GM23338 (cell line): ENCODE measurements around the gene MUC5B.

Source experiments
- CREB1 ChIP-seq: fragments of 250-450 bp; sonication (Bioruptor Pico); IDR thresholded peaks from 2 replicates; pipeline ENCODE4 v1.5.0; 2020; ENCODE audit warnings: low read depth, mild to moderate bottlenecking, moderate library complexity
- EZH2 ChIP-seq: fragments of 200-600 bp; sonication (generic); IDR thresholded peaks from one replicate; pipeline ENCODE4 v1.8.0; 2017; ENCODE audit warnings: antibody characterized with exemption, mild to moderate bottlenecking, low read depth; ENCODE audit not compliant: unreplicated experiment
- EZH2phosphoT487 ChIP-seq: fragments of 200-600 bp; sonication (generic); IDR thresholded peaks from one replicate; pipeline ENCODE4 v1.8.1; 2018; ENCODE audit warnings: antibody characterized with exemption; ENCODE audit not compliant: unreplicated experiment
- JUNB ChIP-seq: IDR thresholded peaks from one replicate; pipeline ENCODE4 v1.6.1; 2016; ENCODE audit warnings: antibody characterized with exemption; ENCODE audit not compliant: unreplicated experiment
- NANOG ChIP-seq: IDR thresholded peaks from 2 replicates; pipeline ENCODE4 v1.6.1; 2016; ENCODE audit warnings: antibody characterized with exemption, borderline replicate concordance
- POLR2AphosphoS5 ChIP-seq: IDR thresholded peaks from 2 replicates; pipeline ENCODE4 v1.6.1; 2016; ENCODE audit warnings: antibody characterized with exemption, low read depth
- STAT1 ChIP-seq: IDR thresholded peaks from one replicate; pipeline ENCODE4 v1.6.1; 2016; ENCODE audit warnings: antibody characterized with exemption; ENCODE audit not compliant: unreplicated experiment
- ZNF114 ChIP-seq: fragments of 250-450 bp; sonication (Bioruptor Pico); IDR thresholded peaks from 2 replicates; pipeline ENCODE4 v1.5.0; 2020; ENCODE audit warnings: mild to moderate bottlenecking, moderate library complexity
- ZNF331 ChIP-seq: fragments of 250-450 bp; sonication (Bioruptor Pico); IDR thresholded peaks from 2 replicates; pipeline ENCODE4 v1.5.0; 2020; ENCODE audit warnings: low read depth, mild to moderate bottlenecking, moderate library complexity
- ZNF462 ChIP-seq: fragments of 250-450 bp; sonication (Bioruptor Pico); IDR thresholded peaks from 2 replicates; pipeline ENCODE4 v1.5.0; 2020; ENCODE audit warnings: mild to moderate bottlenecking, moderate library complexity
- TF ChIP-seq, protein P1 (sequence below), 2 experiments: fragments of 200-600 bp in 1 of 2; sonication (generic) in 1 of 2; conservative IDR thresholded peaks; 2 replicates each; pipeline versions ENCODE4 v1.5.1 to v1.6.1; 2016 to 2017; ENCODE audit warnings: antibody characterized with exemption in 2 of 2, low read depth in 2 of 2, mild to moderate bottlenecking in 2 of 2, moderate library complexity in 1 of 2
- TF ChIP-seq, protein P2 (sequence below): IDR thresholded peaks from one replicate; pipeline ENCODE4 v1.6.1; 2018; ENCODE audit warnings: antibody characterized with exemption; ENCODE audit not compliant: unreplicated experiment
- TF ChIP-seq, protein P3 (sequence below): IDR thresholded peaks from 2 replicates; pipeline ENCODE4 v1.6.1; 2016; ENCODE audit warnings: antibody characterized with exemption

GRCh38 chr11:1205987-1206331, 16.9 kb upstream of the MUC5B start:
- TF ChIP-seq EZH2 = no peak
- TF ChIP-seq, protein P1, sequence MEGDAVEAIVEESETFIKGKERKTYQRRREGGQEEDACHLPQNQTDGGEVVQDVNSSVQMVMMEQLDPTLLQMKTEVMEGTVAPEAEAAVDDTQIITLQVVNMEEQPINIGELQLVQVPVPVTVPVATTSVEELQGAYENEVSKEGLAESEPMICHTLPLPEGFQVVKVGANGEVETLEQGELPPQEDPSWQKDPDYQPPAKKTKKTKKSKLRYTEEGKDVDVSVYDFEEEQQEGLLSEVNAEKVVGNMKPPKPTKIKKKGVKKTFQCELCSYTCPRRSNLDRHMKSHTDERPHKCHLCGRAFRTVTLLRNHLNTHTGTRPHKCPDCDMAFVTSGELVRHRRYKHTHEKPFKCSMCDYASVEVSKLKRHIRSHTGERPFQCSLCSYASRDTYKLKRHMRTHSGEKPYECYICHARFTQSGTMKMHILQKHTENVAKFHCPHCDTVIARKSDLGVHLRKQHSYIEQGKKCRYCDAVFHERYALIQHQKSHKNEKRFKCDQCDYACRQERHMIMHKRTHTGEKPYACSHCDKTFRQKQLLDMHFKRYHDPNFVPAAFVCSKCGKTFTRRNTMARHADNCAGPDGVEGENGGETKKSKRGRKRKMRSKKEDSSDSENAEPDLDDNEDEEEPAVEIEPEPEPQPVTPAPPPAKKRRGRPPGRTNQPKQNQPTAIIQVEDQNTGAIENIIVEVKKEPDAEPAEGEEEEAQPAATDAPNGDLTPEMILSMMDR (conservative IDR thresholded peaks at IDR 0.05; ENCODE audit: low read depth in 2 of 2) = no peak
- TF ChIP-seq, protein P2, sequence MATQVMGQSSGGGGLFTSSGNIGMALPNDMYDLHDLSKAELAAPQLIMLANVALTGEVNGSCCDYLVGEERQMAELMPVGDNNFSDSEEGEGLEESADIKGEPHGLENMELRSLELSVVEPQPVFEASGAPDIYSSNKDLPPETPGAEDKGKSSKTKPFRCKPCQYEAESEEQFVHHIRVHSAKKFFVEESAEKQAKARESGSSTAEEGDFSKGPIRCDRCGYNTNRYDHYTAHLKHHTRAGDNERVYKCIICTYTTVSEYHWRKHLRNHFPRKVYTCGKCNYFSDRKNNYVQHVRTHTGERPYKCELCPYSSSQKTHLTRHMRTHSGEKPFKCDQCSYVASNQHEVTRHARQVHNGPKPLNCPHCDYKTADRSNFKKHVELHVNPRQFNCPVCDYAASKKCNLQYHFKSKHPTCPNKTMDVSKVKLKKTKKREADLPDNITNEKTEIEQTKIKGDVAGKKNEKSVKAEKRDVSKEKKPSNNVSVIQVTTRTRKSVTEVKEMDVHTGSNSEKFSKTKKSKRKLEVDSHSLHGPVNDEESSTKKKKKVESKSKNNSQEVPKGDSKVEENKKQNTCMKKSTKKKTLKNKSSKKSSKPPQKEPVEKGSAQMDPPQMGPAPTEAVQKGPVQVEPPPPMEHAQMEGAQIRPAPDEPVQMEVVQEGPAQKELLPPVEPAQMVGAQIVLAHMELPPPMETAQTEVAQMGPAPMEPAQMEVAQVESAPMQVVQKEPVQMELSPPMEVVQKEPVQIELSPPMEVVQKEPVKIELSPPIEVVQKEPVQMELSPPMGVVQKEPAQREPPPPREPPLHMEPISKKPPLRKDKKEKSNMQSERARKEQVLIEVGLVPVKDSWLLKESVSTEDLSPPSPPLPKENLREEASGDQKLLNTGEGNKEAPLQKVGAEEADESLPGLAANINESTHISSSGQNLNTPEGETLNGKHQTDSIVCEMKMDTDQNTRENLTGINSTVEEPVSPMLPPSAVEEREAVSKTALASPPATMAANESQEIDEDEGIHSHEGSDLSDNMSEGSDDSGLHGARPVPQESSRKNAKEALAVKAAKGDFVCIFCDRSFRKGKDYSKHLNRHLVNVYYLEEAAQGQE = no peak
- TF ChIP-seq NANOG = no peak
- TF ChIP-seq STAT1 = no peak
- TF ChIP-seq EZH2phosphoT487 = no peak
- TF ChIP-seq, protein P3, sequence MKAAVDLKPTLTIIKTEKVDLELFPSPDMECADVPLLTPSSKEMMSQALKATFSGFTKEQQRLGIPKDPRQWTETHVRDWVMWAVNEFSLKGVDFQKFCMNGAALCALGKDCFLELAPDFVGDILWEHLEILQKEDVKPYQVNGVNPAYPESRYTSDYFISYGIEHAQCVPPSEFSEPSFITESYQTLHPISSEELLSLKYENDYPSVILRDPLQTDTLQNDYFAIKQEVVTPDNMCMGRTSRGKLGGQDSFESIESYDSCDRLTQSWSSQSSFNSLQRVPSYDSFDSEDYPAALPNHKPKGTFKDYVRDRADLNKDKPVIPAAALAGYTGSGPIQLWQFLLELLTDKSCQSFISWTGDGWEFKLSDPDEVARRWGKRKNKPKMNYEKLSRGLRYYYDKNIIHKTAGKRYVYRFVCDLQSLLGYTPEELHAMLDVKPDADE = no peak
- no peak for TF ChIP-seq POLR2AphosphoS5
- TF ChIP-seq JUNB = no peak
- TF ChIP-seq CREB1 = no peak
- TF ChIP-seq ZNF114 (CRISPR knock-in tag) = no peak
- no peak for TF ChIP-seq ZNF331 (CRISPR knock-in tag)
- no peak for TF ChIP-seq ZNF462
